Dendritic cell treated with granulocyte-macrophage colony-stimulating factor and Interleukin-4, amounts not matched to agents 40 ng/mL and 50 ng/mL, for 4 days (primary cell): ENCODE measurements around the gene COG7.
"Not testable (repeated sequence)": the region's sequence is repeated elsewhere in the genome, so short reads cannot be mapped to it uniquely, and the experiment has no call there.

Source experiments
- H3K27ac Mint-ChIP-seq: one replicate; pipeline ENCODE4 v1.8.0; 2022; ENCODE audit warnings: mild to moderate bottlenecking, mixed read lengths
- H3K27me3 Mint-ChIP-seq: one replicate; pipeline ENCODE4 v1.8.0; 2022; ENCODE audit warnings: mild to moderate bottlenecking, mixed read lengths
- H3K36me3 Mint-ChIP-seq: one replicate; pipeline ENCODE4 v1.8.0; 2022; ENCODE audit warnings: low read depth, mixed read lengths
- H3K4me1 Mint-ChIP-seq: one replicate; pipeline ENCODE4 v1.8.0; 2022; ENCODE audit warnings: low read depth, mixed read lengths
- H3K4me3 Mint-ChIP-seq: one replicate; pipeline ENCODE4 v1.8.0; 2022; ENCODE audit warnings: mild to moderate bottlenecking, moderate library complexity, mixed read lengths
- H3K9me3 Mint-ChIP-seq: one replicate; pipeline ENCODE4 v1.8.0; 2022; ENCODE audit warnings: mixed read lengths
- intact Hi-C: fragments of 100-400 bp; cut with micrococcal nuclease; formaldehyde crosslinking; loops from one replicate; pipeline ENCODE4 v1.15.0; 2022

The COG7 gene

DNA sequence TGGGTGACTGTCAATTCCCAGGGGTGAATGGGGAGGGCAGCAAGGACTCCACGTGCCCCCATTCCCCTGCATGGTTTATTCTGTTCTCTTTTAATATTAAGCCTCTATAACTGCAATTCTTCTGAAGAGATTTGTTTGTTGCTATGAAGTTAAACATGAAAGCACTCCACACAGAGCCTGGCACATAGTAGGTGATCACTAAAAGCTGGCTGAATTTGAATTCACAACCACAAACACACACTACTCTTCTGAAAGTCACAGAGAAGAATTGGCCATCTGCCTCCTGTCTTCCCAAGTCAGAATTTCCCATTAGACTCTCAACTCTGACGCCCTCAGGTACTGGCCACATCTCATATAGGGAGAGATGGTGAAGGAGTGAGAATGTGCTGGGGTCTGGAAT, 55.5 kb downstream of the COG7 start:
- Mint-ChIP-seq H3K4me3 (no peak overlapping the region), H3K36me3 (peaks cover 97% of the 10 kb centered on the region)

DNA sequence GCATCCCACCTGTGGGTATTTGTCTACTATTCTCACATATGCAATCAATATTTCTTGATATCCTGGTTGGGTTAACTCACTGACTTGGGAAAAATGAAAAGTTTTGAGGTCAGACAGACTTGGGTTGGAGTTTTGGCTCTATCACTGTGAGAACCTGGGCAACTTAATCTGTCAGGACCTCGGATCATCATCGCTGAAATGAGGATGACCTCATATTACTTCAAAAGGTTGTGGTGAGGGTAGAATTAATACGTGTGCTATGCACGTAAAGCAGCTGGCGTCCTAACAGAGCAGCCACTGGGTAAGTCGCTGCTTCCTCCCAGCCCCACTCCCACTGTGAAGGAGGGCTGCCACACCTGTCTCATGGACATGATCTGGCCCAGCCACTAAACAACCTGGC, 57.3 kb downstream of the COG7 start:
- no peaks in the 10 kb centered on the region for H3K9me3 Mint-ChIP-seq
- H3K27ac Mint-ChIP-seq = no peak overlapping the region
- H3K4me3 Mint-ChIP-seq = no peak overlapping the region
- intact Hi-C loops = no loop called here
- H3K27me3 Mint-ChIP-seq = no peaks in the 10 kb centered on the region
- H3K36me3 Mint-ChIP-seq = peaks cover 100% of the 10 kb centered on the region
- no peaks in the 10 kb centered on the region for H3K4me1 Mint-ChIP-seq

More for the DNA sequence above, 55.5 kb downstream of the COG7 start:
- Mint-ChIP-seq H3K27ac (no peak overlapping the region), H3K9me3 (no peaks in the 10 kb centered on the region), H3K4me1 (no peaks in the 10 kb centered on the region), H3K27me3 (no peaks in the 10 kb centered on the region)
- intact Hi-C loops = no loop called here

DNA sequence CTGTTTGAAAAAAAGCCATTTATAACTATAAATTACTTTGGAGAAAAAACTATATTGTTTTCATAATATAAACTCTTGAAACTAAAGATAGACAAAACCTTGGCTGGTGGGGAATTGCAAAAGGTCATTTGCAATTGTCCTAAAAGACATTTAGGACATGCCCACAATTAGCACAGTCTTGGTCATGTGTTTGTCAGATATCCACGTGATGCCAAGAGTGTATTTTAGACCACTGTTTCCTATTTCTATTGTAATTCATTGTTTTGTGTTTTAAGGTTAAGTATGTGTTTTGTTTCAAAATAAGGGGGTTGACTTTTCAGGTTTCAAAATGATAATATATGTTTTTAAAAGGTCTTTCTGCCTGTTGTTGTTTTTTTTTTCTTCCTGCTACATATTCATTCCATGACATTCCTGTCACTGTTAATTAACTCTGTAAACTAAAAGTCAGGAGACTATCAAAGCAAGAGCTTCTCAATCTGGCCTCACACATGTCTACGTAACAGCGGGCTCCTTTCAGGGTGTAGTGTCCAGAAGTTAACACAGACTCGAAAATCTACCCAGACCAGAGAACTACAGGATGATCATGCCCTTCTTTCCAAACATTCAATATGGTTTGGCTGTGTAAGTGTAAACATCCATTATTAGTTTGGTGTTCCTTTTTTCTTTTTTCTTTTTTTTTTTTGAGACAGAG, 58.7 kb downstream of the COG7 start:
- Mint-ChIP-seq H3K9me3 (no peaks in the 10 kb centered on the region), H3K27me3 (no peaks in the 10 kb centered on the region), H3K36me3 (peaks cover 98% of the 10 kb centered on the region), H3K27ac (no peak overlapping the region), H3K4me3 (no peak overlapping the region), H3K4me1 (no peaks in the 10 kb centered on the region)
- intact Hi-C loops = no loop called here

DNA sequence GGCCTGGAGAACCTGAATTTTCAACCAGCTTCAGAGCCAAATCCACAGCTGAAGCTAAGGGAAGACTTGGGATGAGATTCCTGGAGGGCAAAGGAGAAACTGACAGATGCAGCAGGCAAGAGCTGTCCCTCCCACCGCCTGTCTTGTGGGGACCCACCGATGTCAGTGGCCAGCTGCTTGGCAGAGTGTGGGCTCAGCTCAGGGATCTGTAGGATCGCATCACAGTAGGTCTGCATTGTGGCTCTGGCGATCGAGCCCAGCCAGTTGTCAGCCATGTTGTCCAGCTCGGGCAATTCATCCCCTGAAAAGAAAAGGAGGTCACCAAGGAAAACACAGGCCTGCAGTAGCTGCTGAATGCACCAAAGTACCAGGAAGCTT, 60.8 kb downstream of the COG7 start:
- Mint-ChIP-seq H3K27ac (no peak overlapping the region), H3K9me3 (no peaks in the 10 kb centered on the region), H3K27me3 (no peaks in the 10 kb centered on the region), H3K36me3 (peaks cover 97% of the 10 kb centered on the region), H3K4me1 (no peaks in the 10 kb centered on the region), H3K4me3 (no peak overlapping the region)
- intact Hi-C loops = no loop called here

- no peaks in the 10 kb centered on the region for H3K4me1 Mint-ChIP-seq
- H3K27ac Mint-ChIP-seq = no peak overlapping the region
- H3K4me3 Mint-ChIP-seq = no peak overlapping the region
- H3K9me3 Mint-ChIP-seq = no peaks in the 10 kb centered on the region
- H3K27me3 Mint-ChIP-seq = no peaks in the 10 kb centered on the region
- peaks cover 91% of the 10 kb centered on the region for H3K36me3 Mint-ChIP-seq
- intact Hi-C loops = no loop called here
Observed at GRCh38 chr16:23391381-23392222, 61.4 kb downstream of the COG7 start.

GRCh38 chr16:23389936-23390335, 63.1 kb downstream of the COG7 start:
- not testable (repeated sequence) for H3K27ac Mint-ChIP-seq

GRCh38 chr16:23389201-23389600, 63.8 kb downstream of the COG7 start:
- Mint-ChIP-seq H3K4me3 (no peak overlapping the region), H3K4me1 (no peaks in the 10 kb centered on the region), H3K36me3 (peaks cover 67% of the 10 kb centered on the region), H3K9me3 (no peaks in the 10 kb centered on the region), H3K27me3 (no peaks in the 10 kb centered on the region), H3K27ac (no peak overlapping the region)
- intact Hi-C loops = no loop called here

More at GRCh38 chr16:23389936-23390335, 63.1 kb downstream of the COG7 start:
- H3K27me3 Mint-ChIP-seq, intact Hi-C loops, H3K4me1 Mint-ChIP-seq, H3K4me3 Mint-ChIP-seq, H3K9me3 Mint-ChIP-seq: not testable (repeated sequence)
- peaks cover 74% of the 10 kb centered on the region for H3K36me3 Mint-ChIP-seq

- H3K9me3 Mint-ChIP-seq = no peaks in the 10 kb centered on the region
- H3K4me3 Mint-ChIP-seq = no peak overlapping the region
- no peak overlapping the region for H3K27ac Mint-ChIP-seq
- no peaks in the 10 kb centered on the region for H3K4me1 Mint-ChIP-seq
- intact Hi-C loops = no loop called here
- H3K27me3 Mint-ChIP-seq = no peaks in the 10 kb centered on the region
- peaks cover 63% of the 10 kb centered on the region for H3K36me3 Mint-ChIP-seq
Observed at GRCh38 chr16:23388786-23389185, 64.2 kb downstream of the COG7 start.

- Mint-ChIP-seq H3K27me3 (no peaks in the 10 kb centered on the region), H3K4me1 (no peaks in the 10 kb centered on the region), H3K27ac (no peak overlapping the region), H3K36me3 (peaks cover 51% of the 10 kb centered on the region), H3K4me3 (no peak overlapping the region), H3K9me3 (no peaks in the 10 kb centered on the region)
- intact Hi-C loops = no loop called here
Observed at GRCh38 chr16:23387666-23388065, 65.3 kb downstream of the COG7 start.

DNA sequence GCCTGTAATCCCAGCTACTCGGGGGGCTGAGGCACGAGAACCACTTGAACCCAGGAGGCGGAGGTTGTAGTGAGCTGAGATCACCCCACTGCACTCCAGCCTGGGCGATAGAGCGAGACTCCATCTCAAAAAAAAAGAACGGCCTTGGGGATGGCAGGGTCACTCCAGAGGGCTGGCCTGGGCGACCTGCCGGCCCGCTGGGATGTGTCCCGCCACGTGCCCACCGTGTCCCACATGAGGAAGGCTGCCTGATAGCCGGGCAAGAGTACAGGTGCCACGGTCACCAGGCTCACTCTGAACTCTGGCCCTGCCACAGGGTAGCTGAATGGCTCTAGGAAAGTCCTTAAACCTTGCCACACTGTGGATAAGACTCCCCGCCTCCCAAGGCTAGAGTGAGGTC, 67.5 kb downstream of the COG7 start:
- H3K9me3 Mint-ChIP-seq = no peaks in the 10 kb centered on the region
- H3K4me3 Mint-ChIP-seq = no peak overlapping the region
- no peaks in the 10 kb centered on the region for H3K27me3 Mint-ChIP-seq
- H3K36me3 Mint-ChIP-seq = peaks cover 29% of the 10 kb centered on the region
- intact Hi-C loops = no loop called here
- no peaks in the 10 kb centered on the region for H3K4me1 Mint-ChIP-seq
- no peak overlapping the region for H3K27ac Mint-ChIP-seq

- Mint-ChIP-seq H3K9me3 (no peaks in the 10 kb centered on the region), H3K27me3 (no peaks in the 10 kb centered on the region), H3K4me3 (no peak overlapping the region), H3K4me1 (no peaks in the 10 kb centered on the region), H3K36me3 (peaks cover 24% of the 10 kb centered on the region), H3K27ac (no peak overlapping the region)
- intact Hi-C loops = no loop called here
Observed at GRCh38 chr16:23384878-23385277, 68.1 kb downstream of the COG7 start.

DNA sequence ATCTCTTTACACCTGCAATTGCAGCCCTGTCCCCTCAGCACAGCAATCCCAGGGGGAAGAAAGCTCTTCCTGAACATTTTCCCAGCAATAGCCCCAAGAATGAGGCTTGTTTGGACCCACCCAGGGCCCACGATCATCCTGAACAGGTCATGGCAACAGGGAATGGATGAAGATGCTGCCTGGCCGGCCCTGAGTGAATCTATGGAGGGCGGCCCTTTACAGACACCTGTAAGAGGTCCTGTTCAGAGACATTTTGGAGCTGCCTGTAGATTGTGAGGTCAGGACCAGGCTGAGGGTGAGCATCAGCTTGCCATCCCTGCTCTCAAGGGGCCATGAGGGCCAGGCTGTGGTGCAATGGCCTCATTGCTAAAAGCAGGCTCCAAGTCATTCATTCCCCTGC, 69.1 kb downstream of the COG7 start:
- H3K9me3 Mint-ChIP-seq = no peaks in the 10 kb centered on the region

DNA sequence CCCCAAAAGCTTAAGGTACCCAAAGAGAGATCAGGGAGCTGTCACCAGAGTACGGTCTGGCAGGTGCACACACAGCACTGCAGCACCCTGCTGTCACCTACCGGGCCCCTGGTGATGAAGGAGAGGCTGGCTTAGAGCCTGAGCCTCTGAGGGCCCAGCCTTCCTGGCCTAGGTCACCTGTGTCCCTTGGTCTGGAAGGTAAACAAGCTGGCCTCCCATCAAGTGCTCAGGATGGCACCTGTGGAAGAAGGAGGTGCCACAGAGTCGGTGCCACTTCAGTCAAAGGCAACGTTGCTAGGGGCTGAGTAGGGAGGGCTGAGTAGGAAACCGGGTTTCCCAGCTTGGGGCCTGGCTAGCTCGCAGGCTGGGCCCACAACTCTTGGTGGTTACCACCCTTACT, 70.7 kb downstream of the COG7 start:
- Mint-ChIP-seq H3K27ac (no peak overlapping the region), H3K36me3 (no peaks in the 10 kb centered on the region), H3K4me3 (no peak overlapping the region), H3K4me1 (no peaks in the 10 kb centered on the region), H3K9me3 (no peaks in the 10 kb centered on the region), H3K27me3 (no peaks in the 10 kb centered on the region)
- intact Hi-C loops = no loop called here

More for the DNA sequence above, 69.1 kb downstream of the COG7 start:
- H3K4me3 Mint-ChIP-seq = no peak overlapping the region
- no peaks in the 10 kb centered on the region for H3K4me1 Mint-ChIP-seq
- no peak overlapping the region for H3K27ac Mint-ChIP-seq
- intact Hi-C loops = no loop called here
- H3K36me3 Mint-ChIP-seq = peaks cover 16% of the 10 kb centered on the region
- H3K27me3 Mint-ChIP-seq = no peaks in the 10 kb centered on the region

- H3K9me3 Mint-ChIP-seq, H3K27ac Mint-ChIP-seq, H3K4me1 Mint-ChIP-seq, H3K27me3 Mint-ChIP-seq, H3K4me3 Mint-ChIP-seq, H3K36me3 Mint-ChIP-seq, intact Hi-C loops: not testable (repeated sequence)
Observed at GRCh38 chr16:23381702-23382101, 71.3 kb downstream of the COG7 start.
